NCI-H146 treated with DMSO at 0.1 percent for 48 hours (cell line): ENCODE measurements around the gene DAGLA.

Experiments used
- DNase-seq: peaks from one replicate; lab custom pipeline; 2025; ENCODE audit not compliant: unreplicated experiment; lab: John Stamatoyannopoulos, UW

The DAGLA gene

GRCh38 chr11:61778357-61778886 is 98.2 kb downstream of the DAGLA start:
- no peak for DNase-seq

GRCh38 chr11:61778920-61779650 is 98.9 kb downstream of the DAGLA start:
- no peak for DNase-seq

- no peak for DNase-seq
These were observed 99.7 kb downstream of the DAGLA start for GRCh38 chr11:61779666-61780525.

- DNase-seq, result no peak
These were observed 100.5 kb downstream of the DAGLA start for GRCh38 chr11:61780581-61781162.

- no peak for DNase-seq
These were observed 101.4 kb downstream of the DAGLA start for GRCh38 chr11:61781585-61781984.

- no peak for DNase-seq
These were observed 102.1 kb downstream of the DAGLA start for GRCh38 chr11:61782299-61782698.

- DNase-seq, result no peak
These were observed 102.7 kb downstream of the DAGLA start for GRCh38 chr11:61782841-61783240.

- no peak for DNase-seq
These were observed 103.7 kb downstream of the DAGLA start for GRCh38 chr11:61783717-61784505.

GRCh38 chr11:61784506-61784805 is 104.3 kb downstream of the DAGLA start:
- no peak for DNase-seq

GRCh38 chr11:61785837-61786402 is 105.7 kb downstream of the DAGLA start:
- no peak for DNase-seq

- no peak for DNase-seq
These were observed 107.8 kb downstream of the DAGLA start for GRCh38 chr11:61787928-61788491.

- DNase-seq, result peak; percentile 68
These were observed 111.6 kb downstream of the DAGLA start for GRCh38 chr11:61791737-61792309.

- DNase-seq, result peak; percentile 89
These were observed 112.3 kb downstream of the DAGLA start, which contains the start of the genes FEN1 and TMEM258 for GRCh38 chr11:61792310-61793082. Gene FEN1, plus strand, starts transcription at chr11:61792911. Its CDS starts 2,451 bp downstream, at chr11:61795362. Gene TMEM258, minus strand, starts transcription at chr11:61792599. Its CDS starts 41 bp downstream, at chr11:61792558.

- peak; percentile 42 for DNase-seq
These were observed 113.1 kb downstream of the DAGLA start for GRCh38 chr11:61793083-61793828.

- no peak for DNase-seq
These were observed 113.6 kb downstream of the DAGLA start for GRCh38 chr11:61793829-61794204.

- no peak for DNase-seq
These were observed 114.4 kb downstream of the DAGLA start for GRCh38 chr11:61794579-61794978.

- no peak for DNase-seq
These were observed 115.3 kb downstream of the DAGLA start for GRCh38 chr11:61795459-61795858.

GRCh38 chr11:61795876-61796526 is 115.8 kb downstream of the DAGLA start:
- no peak for DNase-seq
